ENCODE measurements around the gene COL13A1.

- TF ChIP-seq, protein P1, sequence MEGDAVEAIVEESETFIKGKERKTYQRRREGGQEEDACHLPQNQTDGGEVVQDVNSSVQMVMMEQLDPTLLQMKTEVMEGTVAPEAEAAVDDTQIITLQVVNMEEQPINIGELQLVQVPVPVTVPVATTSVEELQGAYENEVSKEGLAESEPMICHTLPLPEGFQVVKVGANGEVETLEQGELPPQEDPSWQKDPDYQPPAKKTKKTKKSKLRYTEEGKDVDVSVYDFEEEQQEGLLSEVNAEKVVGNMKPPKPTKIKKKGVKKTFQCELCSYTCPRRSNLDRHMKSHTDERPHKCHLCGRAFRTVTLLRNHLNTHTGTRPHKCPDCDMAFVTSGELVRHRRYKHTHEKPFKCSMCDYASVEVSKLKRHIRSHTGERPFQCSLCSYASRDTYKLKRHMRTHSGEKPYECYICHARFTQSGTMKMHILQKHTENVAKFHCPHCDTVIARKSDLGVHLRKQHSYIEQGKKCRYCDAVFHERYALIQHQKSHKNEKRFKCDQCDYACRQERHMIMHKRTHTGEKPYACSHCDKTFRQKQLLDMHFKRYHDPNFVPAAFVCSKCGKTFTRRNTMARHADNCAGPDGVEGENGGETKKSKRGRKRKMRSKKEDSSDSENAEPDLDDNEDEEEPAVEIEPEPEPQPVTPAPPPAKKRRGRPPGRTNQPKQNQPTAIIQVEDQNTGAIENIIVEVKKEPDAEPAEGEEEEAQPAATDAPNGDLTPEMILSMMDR (IDR thresholded peaks at IDR 0.05): no peak
- no peak for TF ChIP-seq POLR2A (IDR thresholded peaks at IDR 0.05)
Observed at GRCh38 chr10:69898941-69899340, 97.2 kb downstream of the COL13A1 start.

Measured in esophagus squamous epithelium (tissue), 4 donors.